H7 (cell line): ENCODE results near the gene ALG10B. TPM values are rescaled to one million over a fixed set of nuclear protein-coding genes. Genes with fewer than 3 reads are reported as not detected.
"Not testable (repeated sequence)": the region's sequence is repeated elsewhere in the genome, so short reads cannot be mapped to it uniquely, and the experiment has no call there.

Experiments
- DNase-seq: peaks from one replicate; pipeline ENCODE4 v3.0.0; 2012
- H3K27me3 ChIP-seq: 2 replicates; pipeline ENCODE4 v1.6.0; 2011; ENCODE audit warnings: mild to moderate bottlenecking, low read length; ENCODE audit not compliant: control insufficient read depth, insufficient read depth
- H3K36me3 ChIP-seq: replicated peaks from 2 replicates; pipeline ENCODE4 v1.5.1; 2011; ENCODE audit warnings: low read length; ENCODE audit not compliant: control insufficient read depth, insufficient read depth
- H3K4me3 ChIP-seq: 2 replicates; pipeline ENCODE4 v1.5.1; 2011; ENCODE audit warnings: low read depth, mild to moderate bottlenecking, control low read depth, low read length, moderate library complexity; ENCODE audit not compliant: insufficient read depth
- total RNA-seq: library from RNA; depleted of rRNA; stranded (reverse); fragments of >200 nt; shearing (Covaris generic); gene quantifications from 2 replicates; pipeline ENCODE4 v1.2.3, GENCODE V29; 2014; rRNA removed

Gene ALG10B, protein sequence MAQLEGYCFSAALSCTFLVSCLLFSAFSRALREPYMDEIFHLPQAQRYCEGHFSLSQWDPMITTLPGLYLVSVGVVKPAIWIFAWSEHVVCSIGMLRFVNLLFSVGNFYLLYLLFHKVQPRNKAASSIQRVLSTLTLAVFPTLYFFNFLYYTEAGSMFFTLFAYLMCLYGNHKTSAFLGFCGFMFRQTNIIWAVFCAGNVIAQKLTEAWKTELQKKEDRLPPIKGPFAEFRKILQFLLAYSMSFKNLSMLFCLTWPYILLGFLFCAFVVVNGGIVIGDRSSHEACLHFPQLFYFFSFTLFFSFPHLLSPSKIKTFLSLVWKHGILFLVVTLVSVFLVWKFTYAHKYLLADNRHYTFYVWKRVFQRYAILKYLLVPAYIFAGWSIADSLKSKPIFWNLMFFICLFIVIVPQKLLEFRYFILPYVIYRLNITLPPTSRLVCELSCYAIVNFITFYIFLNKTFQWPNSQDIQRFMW
- total RNA-seq = 4.5 and 4.8 TPM in 2 replicates

DNA sequence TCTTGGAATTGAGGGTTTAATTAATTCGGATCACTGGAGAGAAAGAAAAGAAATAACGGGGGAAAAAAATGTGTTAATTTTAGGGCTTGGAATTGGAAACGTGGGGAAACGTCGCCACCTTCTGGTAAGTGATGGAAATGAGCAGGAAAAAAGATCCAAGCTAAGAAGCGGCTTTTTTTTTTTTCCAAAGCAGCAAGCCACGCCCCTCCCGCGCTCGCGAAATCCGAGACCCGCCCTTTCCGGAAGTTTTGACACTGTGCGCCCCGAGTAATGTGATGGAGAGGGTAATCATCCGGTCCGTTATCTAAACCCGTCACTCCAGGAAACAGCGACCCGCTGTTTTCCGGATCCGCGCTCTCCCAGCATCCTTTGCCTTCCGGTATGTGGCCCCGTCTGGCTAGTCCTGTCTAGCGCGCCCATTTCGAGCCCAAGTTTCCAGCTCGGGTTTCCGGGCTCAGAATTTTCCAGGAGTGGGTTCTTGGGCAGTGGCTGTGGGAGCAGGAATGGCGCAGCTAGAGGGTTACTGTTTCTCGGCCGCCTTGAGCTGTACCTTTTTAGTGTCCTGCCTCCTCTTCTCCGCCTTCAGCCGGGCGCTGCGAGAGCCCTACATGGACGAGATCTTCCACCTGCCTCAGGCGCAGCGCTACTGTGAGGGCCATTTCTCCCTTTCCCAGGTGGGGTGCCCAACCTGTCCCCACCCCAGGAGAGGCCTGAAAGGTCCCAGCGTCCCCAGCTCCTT is at the start of gene ALG10B:
TSS of gene ALG10B (plus strand) at position 384 of the 739 bp plus-strand sequence. CDS start at position 504, 120 bp downstream.
- peak; percentile 62 for DNase-seq

DNA sequence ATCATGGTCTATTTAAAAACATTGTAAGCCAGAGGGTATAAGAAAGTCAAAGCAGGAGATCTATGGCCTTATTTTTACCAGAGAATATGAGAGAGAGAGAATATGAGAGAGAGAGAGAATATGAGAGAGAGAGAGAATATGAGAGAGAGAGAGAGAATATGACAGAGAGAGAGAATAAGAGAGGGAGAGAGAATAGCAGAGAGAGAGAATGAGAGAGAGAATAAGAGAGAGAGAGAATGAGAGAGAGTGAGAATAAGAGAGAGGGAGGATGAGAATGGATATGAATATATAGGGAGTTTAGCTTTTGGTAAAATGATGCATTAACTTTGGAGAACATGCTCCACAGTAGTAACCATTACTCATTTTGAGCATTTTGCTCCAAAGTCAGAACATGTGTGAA is 48.0 kb upstream of the ALG10B start:
- DNase-seq = no peak
- no peaks in the 10 kb centered on the region for H3K27me3 ChIP-seq
- H3K36me3 ChIP-seq = no peaks in the 10 kb centered on the region

More for the DNA sequence above, at the start of gene ALG10B:
- Histone ChIP-seq H3K27me3 (no peaks in the 10 kb centered on the region), H3K4me3 (peak within 1 kb of the TSS; percentile 69), H3K36me3 (no peaks in the 10 kb centered on the region; the same call in 1 of the 2 replicates)

DNA sequence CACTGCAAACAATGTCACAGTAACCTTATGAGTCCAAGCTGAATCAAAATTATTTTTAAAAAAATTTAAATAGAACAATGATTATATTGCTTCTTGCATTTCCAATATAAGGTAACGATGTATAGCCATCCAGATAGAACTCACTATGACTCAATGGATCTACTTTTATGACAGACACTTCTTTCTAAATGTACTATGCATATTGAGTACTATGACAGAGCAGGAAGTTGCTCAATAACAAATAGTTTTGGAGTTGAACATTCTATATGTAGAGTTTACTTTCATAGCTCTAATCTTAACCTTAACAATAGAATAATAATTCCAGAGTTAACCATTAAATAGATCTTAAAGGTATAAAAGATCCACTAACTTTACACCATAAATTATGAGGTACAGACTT is 46.7 kb upstream of the ALG10B start:
- Histone ChIP-seq H3K4me3 (no peak overlapping the region), H3K27me3 (no peaks in the 10 kb centered on the region), H3K36me3 (no peaks in the 10 kb centered on the region)
- no peak for DNase-seq

More for the DNA sequence above, 48.0 kb upstream of the ALG10B start:
- no peak overlapping the region for H3K4me3 ChIP-seq

DNA sequence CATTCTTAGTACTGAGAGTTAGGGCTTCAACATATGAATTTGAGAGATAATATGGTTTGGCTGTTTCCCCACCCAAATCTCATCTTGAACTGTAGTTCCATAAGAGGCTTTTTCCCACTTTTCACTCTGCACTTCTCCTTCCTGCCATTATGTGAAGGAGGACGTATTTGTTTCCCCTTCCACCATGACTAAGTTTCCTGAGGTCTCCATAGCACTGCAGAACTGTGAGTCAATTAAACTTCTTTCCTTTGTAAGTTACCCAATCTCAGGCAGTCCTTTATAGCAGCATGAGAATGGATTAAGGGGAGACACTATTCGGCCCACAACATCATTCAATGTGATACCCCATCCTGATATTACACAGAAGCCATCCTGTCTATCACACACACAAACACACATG is 36.8 kb upstream of the ALG10B start:
- Histone ChIP-seq H3K36me3 (no peaks in the 10 kb centered on the region), H3K27me3 (no peaks in the 10 kb centered on the region), H3K4me3 (no peak overlapping the region)
- no peak for DNase-seq

DNA sequence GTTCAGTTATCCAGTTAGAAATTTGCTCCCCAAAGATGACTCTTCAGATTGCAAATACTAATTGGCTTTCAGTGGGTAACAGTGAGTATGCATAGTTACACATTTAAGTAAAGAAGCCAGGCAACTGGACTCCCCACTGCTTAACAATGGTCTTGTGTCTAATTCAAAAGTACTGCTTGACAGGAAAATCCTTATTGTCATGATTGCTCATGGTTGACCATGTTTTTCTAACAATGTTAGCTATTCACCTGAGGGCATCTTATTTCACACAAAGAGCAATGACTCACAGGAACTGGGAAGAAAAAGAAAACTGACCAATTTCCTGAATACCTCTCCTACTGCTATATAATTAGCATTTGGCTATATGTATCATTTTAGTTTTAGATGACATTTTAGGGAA is 33.7 kb upstream of the ALG10B start:
- no peak overlapping the region for H3K4me3 ChIP-seq
- H3K27me3 ChIP-seq = no peaks in the 10 kb centered on the region
- DNase-seq = no peak
- H3K36me3 ChIP-seq = no peaks in the 10 kb centered on the region

DNA sequence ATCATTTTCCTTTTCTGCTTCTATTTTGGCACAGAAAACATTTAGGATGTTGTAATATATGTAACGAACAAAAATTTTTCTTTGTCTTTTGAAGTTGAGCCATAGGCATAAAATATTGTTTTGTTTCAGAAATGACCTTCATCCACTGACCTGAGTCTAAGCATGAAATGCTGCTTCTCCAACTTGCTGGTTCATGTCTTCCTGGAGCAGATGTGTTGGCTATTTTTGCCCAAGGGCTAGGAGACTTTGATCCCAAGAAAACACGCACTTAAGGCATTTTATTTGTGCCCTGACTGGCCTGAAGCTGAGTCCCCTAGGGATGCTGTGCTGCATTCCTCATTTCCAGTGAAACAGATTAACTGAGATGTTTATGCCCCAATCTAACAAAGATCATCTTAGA is 27.2 kb upstream of the ALG10B start:
- H3K36me3 ChIP-seq = no peaks in the 10 kb centered on the region
- DNase-seq = no peak
- no peaks in the 10 kb centered on the region for H3K27me3 ChIP-seq
- no peak overlapping the region for H3K4me3 ChIP-seq

DNA sequence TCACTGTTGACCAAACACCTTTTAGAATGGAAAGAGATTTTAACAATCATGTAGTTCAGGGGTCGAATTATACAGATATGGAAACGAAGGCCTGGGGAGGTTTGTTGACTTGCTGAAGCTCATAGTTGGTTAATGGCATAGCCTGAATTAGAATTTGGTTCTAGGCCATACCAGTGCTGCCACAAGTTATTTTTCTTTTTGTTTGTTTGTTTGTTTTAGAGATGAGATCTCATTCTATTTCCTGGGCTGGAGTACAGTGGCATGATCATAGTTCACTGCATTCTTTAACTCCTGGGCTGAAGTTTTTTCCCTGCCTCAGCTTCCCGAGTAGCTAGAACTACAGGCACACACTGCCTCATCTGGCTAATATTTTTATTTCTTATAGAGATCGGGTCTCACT is 25.4 kb upstream of the ALG10B start:
- Histone ChIP-seq H3K36me3 (no peaks in the 10 kb centered on the region), H3K4me3 (no peak overlapping the region), H3K27me3 (no peaks in the 10 kb centered on the region)
- no peak for DNase-seq

DNA sequence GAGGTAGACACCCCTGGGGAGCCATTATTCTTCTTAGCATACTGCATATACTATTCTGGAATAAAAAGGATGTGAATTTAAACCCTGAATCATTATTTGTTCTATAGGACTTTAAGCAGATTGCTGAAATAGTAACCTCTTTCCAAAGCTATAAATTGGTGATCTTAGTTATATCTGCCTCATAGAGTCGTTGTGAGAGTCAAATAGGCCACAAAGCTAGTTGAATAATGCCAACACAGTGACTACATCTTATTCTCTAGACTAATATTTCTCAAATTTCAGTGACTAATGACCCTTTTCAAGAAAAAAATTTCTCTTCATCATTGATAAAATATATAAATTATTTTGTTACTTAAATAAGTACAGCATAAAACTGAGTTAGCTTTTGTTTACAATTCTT is 13.6 kb upstream of the ALG10B start:
- DNase-seq, H3K27me3 ChIP-seq, H3K36me3 ChIP-seq, H3K4me3 ChIP-seq: not testable (repeated sequence)

DNA sequence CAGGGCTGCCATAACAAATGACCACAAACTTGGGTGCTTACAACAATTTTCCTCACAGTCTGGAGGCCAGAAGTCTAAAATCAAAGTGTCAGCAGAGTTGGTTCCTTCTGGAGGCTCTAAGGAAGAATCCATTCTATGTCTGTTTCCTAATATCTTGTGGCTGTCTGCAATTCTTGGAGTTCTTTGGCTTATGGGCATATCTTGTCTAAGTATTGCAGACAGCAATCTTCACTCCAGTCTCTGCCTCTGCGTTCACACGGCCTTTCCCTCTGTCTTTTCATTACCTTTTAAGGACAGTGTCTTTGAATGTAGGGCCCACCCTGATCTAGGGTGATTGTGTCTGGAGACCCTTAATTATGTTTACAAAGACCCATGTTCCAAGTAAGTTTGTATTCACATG is 5.4 kb downstream of the ALG10B start:
- not testable (repeated sequence) for H3K4me3 ChIP-seq, DNase-seq, H3K36me3 ChIP-seq, H3K27me3 ChIP-seq

DNA sequence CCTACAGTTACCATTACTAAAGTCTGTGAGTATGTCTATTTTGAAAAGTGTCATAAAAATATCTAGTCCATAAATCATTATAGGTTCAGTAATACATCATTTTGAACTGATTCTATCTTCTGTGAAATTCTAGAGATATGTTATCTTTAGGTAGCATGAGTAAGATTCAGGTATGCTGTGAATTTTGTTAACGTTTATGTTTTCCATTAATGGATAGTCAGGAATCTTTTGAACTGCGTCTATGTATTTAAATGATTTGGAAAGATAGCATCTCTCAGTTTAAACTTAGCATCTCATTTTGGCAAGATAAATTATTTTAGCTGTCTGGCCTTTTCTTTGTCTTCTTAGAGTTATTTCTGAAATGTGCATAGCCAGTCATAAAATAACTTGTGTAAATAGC is 8.3 kb downstream of the ALG10B start:
- H3K27me3 ChIP-seq = no peaks in the 10 kb centered on the region
- no peak for DNase-seq
- no peaks in the 10 kb centered on the region for H3K36me3 ChIP-seq
- no peak overlapping the region for H3K4me3 ChIP-seq

DNA sequence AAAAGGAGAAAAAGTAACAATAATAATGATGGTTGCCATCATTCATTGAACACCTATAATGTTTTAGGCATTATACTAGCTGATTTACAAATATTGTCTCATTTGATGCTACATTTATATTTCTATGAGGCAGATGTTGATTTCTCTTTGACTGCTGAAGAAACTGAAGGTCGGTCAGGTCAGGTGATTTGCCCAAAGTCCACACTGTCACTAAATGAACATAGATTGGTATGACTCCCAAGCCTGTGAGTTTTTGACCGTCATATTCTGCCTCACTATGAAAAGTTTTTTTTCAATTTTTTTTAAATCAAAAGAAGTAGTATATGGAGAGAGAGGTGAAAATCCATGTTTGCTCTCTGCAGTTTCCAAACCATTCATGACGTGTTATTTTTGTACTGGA is 10.8 kb downstream of the ALG10B start:
- DNase-seq = no peak
- Histone ChIP-seq H3K36me3 (no peaks in the 10 kb centered on the region), H3K4me3 (no peak overlapping the region), H3K27me3 (no peaks in the 10 kb centered on the region)

DNA sequence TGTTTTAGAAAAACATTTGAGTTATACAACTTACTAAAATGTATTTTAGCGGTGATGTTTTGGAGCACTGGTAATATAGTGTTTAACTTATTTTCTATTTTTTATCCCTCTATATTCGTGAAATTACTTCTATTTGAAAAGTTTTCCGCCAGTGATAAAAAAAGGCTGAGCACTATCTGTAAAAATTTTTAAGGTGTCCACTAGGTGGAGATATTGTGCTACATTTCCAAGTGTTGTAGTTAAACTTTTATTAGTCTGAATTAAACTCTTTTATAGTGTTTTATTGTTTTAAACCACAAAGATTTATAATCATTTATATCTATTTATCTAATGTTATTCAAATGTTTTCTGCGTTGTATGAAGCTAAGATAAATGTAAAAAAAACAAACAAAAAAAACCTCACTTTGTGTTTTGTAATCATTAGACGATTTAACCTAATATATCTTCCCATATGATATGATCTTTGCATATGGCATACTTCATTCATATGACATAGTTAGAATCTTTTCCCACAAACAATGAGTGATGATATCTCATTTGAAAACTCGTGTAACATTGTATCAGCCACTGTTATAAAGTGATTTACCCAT is 11.8 kb downstream of the ALG10B start:
- no peak overlapping the region for H3K4me3 ChIP-seq
- H3K27me3 ChIP-seq = no peaks in the 10 kb centered on the region
- DNase-seq = peak; percentile 9
- no peaks in the 10 kb centered on the region for H3K36me3 ChIP-seq

DNA sequence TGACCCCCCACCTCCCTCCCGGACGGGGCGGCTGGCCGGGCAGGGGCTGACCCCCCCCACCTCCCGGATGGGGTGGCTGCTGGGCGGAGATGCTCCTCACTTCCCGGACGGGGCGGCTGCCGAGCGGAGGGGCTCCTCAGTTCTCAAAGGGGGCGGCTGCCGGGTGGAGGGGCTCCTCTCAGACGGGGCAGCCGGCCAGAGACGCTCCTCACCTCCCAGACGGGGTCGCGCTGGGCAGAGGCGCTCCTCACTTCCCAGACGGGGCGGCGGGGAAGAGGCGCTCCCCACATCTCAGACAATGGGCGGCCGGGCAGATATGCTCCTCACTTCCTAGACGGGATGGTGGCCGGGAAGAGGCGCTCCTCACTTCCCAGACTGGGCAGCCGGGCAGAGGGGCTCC is 13.8 kb downstream of the ALG10B start:
- not testable (repeated sequence) for H3K36me3 ChIP-seq, H3K4me3 ChIP-seq, DNase-seq, H3K27me3 ChIP-seq

DNA sequence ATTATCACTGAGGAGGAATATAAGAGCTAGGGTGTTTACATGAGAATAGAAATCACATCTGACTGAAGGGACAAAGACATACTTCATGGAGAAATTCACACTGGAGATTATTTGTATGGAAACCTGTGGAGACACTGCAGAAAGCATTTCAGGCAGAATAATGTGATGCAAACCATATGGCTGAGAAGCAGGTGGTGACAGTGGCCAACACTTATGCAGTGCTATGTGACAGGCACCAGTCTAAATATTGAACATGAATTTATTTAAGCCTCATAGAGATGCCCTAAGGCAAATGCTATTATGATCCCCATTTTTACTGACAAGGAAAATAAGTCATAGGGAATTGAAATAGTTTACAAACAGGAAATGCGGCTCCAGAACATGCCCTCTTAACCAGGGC is 16.2 kb downstream of the ALG10B start:
- no peaks in the 10 kb centered on the region for H3K27me3 ChIP-seq
- H3K36me3 ChIP-seq = no peaks in the 10 kb centered on the region
- no peak overlapping the region for H3K4me3 ChIP-seq
- DNase-seq = no peak

DNA sequence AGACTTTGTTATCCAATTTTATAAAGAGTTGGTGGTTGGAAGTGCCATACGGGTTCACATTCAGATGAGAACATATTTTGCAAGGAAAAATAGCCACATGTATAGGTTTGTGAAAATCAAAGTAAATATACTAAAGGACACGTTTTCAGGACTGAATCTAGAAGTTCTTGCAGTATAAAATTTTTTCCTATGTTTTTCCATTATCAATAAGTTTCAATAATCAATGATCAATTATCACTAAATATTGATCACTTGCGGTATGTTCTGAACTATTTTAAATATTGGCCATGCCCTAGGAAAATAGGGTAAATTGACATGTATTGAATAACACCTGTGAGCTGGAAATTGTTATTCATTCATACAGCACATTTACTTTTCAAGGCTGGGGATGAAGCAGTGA is 25.9 kb downstream of the ALG10B start:
- H3K36me3 ChIP-seq = no peaks in the 10 kb centered on the region

More for the DNA sequence above, 25.9 kb downstream of the ALG10B start:
- no peak for DNase-seq
- Histone ChIP-seq H3K27me3 (no peaks in the 10 kb centered on the region), H3K4me3 (no peak overlapping the region)
